ENCODE measurements around the gene SLC35E2B.
A peak's percentile ranks its signal among the peaks of the same experiment; 100 is the strongest.

Gene SLC35E2B

DNA sequence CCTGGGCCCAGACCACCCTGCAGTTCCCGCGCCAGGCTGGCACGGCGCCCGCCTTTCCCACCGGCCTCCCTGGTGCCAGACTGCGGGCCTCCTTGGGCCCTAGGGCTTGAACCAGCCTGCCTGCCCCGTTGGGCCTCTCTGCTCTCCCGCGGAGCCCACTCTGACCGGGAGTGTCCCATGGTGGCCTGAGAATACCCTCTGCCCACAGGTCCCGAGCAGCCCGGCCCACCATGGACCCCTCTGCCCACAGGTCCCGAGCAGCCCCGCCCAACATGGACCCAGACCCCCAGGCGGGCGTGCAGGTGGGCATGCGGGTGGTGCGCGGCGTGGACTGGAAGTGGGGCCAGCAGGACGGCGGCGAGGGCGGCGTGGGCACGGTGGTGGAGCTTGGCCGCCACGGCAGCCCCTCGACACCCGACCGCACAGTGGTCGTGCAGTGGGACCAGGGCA lies 69.4 kb downstream of the SLC35E2B start:
- DNase-seq, result no peak

DNA sequence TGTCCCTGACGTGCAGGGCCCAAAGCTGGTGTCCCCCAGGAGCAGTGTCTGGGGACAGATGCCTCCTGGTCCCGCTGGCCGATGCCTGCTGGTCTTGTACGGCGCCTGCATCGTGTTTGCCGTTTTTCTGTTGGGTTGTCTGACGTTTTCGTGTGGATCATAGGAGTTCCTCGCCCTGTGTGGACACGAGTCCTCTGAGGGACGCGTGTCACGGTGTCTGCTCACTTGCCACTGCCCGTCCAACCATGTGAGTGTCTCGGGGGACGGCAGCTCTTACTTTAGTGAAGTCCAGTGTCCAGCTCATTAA lies 69.9 kb downstream of the SLC35E2B start:
- no peak for DNase-seq

DNA sequence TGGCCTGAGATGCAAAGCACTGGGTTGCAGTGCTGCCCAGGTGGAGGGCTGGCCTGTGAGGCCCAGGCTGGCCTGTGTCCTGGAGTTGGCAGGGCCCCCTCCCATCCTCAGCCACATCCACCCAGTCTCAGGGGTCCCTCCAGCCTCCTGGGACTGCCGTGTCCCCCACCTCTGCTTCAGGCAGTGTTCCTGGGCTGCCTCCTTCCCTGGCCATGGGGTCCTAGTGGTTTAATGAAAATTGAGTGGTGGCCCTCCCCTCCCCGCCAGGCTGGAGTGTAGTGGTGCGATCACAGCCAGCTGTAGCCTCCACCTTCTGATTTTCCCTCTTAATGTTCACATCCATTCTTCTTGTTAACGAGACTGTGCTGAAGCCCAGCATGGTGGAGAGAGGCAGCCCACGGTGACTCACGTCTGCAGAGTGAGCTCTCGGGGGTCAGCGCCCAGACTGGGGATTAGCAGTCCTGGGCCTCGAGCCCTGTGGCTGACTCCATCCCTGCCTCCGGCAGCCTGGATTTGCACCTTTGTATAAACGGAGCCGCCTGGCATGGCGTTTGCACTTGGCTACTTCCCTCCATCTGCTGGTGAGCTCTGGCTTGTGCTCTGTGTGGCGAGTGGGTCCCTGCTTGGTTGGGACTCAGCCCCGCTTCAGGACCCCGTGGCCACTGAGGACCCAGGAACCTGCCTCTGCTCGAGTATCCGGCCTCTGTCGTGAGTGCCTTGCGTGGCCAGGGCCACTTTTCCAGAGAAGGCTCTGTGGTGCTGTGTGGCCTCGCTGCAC lies 70.4 kb downstream of the SLC35E2B start:
- DNase-seq, result no peak

DNA sequence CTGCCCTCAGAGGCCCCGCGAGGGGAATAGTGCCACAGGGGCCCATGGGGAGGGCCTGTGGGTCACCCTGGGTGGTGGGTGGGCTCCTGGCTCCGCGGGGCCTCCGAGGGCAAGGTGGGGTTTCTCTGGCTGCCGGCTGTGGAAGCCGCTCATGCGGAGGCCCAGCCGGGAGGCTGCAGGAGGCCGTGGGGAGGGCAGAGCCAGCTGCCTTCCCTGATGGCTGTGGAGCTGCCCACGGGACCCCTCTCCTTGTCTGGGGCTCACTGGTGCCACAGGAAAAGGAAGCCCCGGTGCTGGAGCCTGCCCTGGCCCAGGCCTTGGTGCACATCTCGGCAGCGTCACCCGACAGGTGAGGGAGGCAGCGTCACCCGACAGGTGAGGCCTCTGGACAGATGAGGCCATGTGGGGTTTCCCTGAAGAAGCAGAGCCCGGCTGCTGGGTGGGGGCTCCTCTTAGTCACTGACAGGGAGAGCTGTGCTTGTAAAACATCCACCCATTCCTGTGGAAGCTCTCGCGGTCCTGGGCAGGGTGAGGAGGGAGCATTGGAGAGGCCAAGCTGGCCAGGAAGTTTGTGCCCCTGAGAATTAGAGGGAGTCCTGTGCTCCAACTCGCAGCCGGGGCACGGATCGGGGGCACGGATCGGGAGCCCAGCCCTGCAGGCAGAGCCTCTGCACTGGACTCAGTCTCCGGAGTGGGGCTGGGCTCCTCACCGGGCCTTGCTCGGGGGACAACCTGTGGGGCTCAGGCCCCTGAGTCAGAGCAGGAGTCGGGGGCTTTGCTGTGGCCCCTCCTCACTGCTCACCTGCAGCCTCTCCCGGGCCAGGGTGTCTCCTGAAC lies 71.2 kb downstream of the SLC35E2B start:
- DNase-seq, result no peak

DNA sequence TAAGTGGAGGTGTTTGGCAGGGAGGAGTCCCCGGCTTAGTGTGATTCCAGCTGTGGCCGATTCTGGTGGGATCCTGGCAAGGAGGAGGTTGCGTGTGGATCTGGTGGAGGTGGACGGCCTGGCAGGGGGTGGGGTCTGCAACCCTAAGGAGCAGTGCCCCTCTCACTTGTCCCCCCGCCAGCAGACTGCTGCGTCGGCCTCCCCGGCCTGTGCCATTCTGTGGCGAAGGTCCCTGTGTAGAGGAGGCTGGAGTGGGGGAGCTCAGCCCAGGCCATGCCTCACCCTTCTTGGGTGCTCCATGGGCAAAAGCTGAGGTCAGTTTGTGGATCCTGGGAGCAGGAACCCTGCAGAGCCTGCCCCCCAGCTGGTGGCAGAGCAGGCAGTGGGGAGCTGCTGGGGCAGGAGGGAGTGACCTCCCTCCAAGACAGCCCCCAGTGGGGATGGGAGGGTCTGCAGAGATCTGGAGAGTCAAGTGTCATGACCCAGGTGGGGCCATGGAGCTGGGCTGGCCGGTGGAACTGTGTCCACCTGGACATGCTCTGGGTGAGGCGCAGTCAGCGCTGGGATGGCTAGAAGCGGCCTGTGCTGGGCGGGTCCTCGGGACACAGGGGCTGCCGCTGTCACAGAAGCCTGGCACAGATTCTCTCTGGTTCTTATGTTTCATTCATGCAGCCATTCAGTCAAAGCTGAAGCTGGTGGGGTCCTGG lies 72.0 kb downstream of the SLC35E2B start:
- no peak for DNase-seq

DNA sequence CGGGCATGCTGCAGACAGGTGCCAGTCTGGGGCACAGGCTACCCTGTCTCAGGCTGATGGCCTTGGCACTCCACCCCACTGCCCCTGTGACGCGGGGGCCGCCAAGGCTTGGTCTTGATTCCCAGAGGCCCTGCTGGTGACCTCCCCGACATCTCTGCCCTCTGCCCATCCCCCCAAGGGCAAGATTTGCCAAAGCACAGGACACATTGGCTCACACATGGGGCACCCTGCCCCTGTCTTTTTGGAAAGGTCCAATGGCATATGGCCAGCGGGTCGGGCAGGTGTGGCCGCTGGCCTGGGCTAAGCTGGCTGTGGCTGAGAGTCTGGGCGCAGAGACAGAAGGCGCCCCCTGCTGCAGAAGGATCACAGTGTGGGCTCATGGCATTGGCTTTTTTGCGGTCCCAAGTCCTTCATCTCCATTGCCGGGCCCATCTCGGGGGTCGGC lies 72.7 kb downstream of the SLC35E2B start:
- DNase-seq, result no peak

DNA sequence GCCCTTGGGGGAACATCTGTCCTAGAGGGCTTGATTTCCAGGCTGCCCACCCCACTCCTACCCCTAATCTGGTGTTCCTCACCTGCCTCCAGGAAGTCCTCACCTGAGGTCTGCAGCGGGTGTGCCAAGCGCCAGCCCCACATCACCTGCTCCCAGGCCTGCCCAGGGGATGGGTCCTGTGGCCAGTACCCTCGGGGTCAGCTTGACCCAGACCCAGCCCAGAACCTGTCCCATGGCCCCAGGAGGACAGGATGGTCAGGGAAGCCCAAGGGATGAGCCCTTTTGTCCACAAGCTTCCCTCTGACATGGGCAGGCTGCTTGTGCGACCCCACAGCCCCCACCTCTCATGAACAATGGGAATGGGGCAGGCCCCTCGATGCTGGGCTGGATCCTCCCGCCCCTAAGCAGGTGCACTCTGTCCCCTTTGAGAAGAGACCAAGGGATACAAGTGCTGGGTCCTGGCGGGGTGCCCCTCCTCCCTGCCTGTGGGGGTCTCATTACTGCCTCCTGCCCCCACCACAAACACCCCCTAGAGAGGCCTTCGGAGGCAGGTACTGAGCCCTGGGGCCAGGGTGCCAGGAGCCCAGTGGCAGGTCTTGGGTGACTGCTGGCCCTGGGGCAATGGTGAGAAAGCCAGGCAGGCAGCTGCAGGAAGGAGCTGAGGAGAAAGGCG lies 74.1 kb downstream of the SLC35E2B start:
- DNase-seq, result no peak

DNA sequence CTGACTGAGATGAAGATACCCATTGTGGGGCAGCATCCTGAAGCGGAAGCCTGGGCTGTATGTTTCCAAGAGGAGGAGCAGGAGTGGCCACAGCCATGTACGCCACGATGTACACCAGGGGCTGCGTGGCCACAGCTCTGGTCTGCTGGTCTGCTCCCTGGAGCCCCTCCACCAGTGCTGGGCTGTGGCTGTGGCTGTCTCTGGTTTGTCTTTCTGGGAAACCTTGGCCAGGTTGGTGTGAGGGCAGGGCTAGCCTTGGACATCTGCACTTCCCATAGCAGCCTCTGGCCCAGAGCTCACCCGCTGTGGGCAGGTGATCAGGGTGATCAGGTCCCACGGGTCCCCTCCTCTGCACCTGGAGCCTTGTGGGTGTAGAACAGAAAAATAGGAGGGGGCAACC lies 74.7 kb downstream of the SLC35E2B start:
- no peak for DNase-seq

DNA sequence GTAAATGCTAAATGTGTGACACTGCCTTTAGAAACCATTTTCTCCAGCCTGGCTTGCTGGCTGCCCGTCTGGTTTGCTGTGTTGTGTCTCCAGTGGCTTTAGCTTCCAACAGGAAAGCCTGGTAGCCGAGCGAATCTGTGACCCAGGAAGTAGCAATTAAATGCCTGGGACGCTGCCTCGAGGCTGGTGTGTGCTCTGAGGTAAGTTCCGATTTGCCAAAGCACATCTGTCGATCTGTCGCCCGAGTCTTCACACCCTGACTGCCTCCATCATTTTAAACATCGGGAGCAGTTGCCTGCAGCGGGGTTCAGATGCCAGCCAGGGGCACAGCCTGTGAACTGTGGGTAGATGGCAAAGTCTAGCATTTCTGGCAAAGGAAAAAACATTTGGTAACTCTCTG lies 75.1 kb downstream of the SLC35E2B start:
- no peak for DNase-seq

DNA sequence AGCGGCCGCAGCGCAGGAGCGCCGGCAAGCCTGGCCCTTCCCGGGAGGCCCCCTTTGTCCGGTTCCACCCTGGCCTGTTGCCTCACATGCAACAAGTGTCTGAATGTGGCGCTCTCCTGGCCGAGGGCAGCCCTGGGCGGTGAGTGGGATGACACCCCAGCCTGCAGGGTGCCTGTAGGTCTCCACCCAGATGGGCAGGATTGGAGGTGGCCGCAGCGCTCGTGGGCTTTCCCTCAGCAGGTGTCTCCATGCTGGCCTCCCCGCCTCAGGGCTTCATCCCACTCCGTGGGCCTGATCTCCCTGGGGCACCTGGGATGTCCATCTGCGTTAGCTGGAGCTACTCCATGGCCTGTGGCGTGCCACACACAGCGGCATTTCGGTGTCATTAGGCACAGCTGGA lies 75.8 kb downstream of the SLC35E2B start:
- no peak for DNase-seq

DNA sequence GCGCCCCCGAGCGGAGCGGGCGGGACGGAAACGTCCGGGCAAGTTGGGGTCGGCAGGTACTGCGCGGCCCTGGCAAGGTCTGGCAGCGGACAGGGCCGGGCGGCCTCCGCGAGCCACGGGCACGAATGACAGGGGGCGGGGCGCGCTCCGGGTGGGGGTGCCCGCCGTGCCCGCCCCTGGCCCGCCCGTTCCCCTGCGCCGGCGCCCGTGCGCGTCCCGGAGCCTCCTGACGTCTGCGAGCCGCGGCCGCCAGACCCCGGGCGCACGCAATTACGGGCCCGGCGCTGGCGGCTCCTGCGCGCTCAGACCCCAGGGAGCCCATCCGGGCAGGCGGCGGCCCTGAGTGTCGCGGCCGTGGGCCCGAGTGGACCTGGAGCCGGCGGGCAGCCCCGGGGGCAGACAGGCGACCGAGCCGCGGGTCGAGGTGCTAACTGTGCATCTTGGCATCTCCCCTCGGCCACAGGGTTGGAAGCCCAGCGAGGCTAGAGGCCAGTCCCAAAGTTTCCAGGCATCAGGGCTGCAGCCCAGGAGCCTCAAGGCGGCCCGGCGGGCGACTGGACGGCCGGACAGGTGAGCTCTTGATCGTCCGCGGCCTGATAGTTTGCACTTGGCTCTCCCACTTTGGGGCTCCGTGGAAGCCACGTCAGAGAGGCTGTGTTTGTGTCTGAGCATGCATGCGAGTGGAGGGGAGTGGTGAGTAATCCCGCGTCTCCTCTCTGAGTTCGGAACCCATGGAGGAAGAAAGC lies 76.4 kb downstream of the SLC35E2B start:
- DNase-seq, result no peak

DNA sequence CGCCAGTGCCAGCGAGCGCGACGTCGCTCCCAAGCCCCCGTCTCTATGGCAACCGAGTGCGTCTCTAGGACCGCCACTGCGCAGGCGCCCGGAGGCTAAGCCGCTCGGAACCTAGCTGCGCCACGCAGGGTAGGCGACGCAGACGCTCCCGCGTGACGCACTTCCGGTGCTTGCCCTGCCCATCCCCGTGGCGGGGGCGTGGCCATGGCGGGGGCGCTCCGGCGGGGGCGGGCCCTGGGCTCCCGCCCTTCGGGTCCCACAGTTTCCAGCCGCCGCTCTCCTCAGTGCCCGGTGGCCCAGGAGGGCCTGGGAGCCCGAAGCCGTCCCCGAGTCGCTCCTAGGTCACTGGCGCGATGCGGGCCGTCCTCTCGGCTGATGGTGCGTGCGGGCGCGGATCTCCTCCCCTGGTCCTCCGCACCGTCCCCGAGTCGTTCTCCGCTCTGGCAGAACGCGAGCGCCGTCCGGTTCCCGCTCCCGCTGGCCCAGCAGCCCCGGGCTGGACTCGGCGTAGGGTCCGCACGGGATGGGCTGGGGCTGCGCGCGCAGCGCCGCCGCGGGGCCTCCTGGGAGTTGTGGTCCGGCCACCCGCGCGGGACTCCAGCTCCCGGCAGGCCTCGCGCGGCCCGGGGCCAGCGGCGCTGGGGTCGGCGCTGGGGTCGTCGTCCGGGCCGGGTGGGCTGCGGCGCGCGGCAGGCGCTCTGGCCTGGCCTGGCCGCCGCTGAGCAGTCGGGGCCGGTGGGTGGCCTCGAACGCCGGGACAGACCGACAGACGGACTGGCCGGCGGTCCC lies 77.1 kb downstream of the SLC35E2B start, which contains the start of gene MIB2:
TSS of gene MIB2 (plus strand) at position 245 of the 789 bp plus-strand sequence. CDS start 7,953 bp downstream, outside the sequence.
- peak; percentile 83 for DNase-seq

DNA sequence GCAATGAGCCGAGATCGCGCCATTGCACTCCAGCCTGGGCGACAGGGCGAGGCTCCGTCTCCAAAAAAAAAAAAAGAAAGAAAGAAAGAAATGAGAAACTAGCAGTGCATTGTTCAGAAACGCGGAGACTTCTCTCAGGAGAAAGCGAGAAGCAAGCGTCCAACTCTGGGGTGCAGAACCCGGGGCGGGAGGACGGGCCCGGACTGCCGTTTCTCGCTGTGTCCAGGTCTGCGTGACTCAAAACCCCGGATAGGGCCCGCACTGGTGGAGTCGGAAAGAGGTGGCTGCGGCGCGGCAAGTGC lies 77.7 kb downstream of the SLC35E2B start:
- no peak for DNase-seq

DNA sequence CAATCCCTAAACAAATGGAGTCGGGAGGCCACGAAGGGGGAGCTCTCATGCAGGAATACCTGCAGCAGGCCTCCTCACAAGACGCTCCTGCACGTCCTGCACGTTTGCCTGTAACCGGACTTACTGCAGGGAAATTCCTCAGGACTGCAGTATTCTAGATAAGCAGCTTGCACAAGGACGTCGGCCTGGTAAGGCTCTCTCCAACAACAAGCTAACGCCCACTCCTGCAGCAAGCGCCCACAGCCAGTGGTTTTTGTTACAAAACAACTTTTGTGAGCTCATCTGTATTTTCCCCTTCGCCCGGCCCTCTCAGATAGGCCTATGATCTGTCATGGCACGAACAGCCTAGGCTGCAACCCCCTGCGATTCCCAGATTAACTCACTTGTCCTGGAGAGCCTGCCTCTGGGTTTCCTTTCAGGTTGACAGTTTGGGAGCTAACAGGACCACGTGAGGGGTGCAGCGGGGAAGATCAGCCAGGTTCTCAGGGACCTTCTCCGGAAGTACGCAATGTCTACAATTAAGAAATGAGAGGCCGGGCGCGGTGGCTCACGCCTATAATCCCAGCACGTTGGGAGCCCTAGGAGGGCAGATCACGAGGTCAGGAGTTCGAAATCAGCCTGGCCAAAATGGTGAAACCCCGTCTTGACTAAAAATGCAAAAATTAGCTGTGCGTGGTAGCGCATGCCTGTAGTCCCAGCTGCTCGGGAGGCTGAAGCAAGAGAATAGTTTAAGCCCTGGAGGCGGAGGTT lies 78.2 kb downstream of the SLC35E2B start:
- no peak for DNase-seq

DNA sequence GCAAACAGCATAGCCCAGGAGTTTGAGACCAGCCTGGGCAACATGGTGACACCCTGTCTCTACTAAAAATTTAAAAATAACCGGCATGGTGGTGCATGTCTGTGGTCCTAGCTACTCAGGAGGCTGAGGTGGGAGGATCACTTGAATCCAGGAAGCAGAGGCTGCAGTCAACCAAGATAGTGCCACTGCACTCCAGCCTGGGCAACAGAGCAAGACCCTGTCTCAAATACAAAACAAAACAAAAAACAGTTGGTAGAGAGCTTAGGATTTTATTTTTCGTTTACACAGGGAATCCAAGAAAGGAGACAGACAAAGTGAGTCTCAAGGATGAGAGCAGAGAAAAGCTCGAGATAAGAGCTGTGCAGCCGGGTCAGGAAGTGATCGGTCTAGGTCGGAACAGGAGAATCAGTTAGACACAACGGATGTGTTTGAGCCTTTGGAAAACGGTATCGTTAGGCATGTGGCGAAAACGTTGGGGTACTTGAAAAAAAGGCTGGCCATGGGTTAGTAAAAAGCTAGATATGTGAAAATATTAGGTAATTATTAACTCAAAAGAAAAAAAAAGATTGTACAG lies 79.0 kb downstream of the SLC35E2B start:
- DNase-seq, result no peak

DNA sequence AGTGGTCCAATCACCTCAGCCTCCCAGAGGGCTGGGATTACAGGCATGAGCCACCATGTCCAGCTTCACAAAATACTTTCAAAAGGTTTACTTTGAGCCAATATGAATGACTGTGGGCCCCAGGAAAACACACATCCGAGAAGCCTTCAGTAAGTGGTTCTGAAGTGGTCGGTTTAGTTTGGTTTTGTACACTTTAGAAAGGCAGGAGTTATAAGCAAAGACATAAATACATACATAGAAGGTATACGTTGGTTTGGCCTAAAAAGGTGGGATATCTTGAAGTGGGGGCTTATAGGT lies 80.5 kb downstream of the SLC35E2B start:
- no peak for DNase-seq

DNA sequence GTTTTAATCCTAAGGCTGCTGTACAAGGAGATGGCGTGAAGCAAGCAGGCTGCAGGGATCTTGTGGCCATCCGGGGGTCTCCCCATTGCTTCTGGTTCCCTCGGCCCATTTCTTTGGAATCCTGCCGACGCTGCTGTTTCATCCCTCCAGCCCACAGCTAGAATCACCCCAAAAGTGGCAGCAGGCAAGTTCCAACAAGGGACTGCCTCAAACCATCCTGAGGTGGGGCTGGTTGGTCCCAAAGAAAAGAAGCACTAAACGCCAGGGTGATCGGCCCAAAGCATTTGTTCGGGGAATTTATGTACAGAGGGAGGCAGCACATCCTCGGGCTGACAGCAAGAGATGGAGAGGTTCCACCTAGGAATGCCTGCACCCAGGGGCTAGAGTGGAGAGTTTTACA lies 81.8 kb downstream of the SLC35E2B start:
- no peak for DNase-seq

DNA sequence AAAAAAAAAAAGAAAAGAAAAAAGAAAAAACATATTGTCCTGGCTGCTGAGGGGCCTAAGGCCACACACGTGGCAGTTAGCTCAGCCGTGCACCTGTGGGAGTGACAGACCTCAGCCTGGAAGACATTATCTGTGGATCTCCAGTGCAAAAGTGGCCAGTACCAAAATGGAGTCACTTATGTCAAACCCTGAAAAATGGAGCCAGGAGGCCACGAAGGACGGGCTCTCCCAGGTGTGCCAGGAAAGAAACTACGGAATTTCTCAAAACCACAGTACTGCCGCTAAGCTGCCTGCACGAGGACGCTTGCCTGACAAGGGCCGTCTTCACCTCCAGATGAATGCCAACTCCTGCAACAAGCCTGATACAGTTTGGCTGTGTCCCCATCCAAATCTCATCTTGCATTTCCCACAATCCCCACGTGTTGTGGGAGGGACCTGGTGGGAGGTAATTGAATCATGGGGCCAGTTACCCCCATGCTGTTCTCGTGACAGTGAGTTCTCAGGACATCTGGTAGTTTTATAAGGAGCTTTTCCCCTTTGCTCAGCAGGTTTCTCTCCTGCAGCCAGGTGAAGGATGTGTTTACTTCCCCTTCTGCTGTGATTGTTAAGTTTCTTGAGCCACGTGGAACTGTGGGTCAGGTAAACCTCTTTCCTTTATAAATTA lies 82.6 kb downstream of the SLC35E2B start:
- no peak for DNase-seq

All from SHP77 treated with DMSO at 0.1 percent for 48 hours (cell line).